Measurements from ENCODE around the gene ARHGEF33. TPM values are rescaled to one million over a fixed set of nuclear protein-coding genes. Genes with fewer than 3 reads are reported as not detected.

Gene ARHGEF33
- total RNA-seq, 2 experiments from 2014 or later: 0.38 TPM; not detected in 1

GRCh38 chr2:39022642-39023235, 133.1 kb downstream of the ARHGEF33 start:
- Histone ChIP-seq H3K4me2 (ENCODE audit: low read length) (no peak overlapping the region), H3K4me3 (ENCODE audit: low read depth, low read length, poor library complexity, severe bottlenecking) (no peak overlapping the region), H4K20me1 (ENCODE audit: insufficient read depth, low read length) (no peaks in the 10 kb centered on the region), H3K27ac (ENCODE audit: low read depth, low read length, poor library complexity, severe bottlenecking) (no peak overlapping the region), H3K79me2 (ENCODE audit: insufficient read depth, low read depth, low read length) (no peaks in the 10 kb centered on the region), H3K9me3 (ENCODE audit: low read length) (no peaks in the 10 kb centered on the region), H3K4me1 (ENCODE audit: insufficient read depth, low read length, poor library complexity, severe bottlenecking) (no peaks in the 10 kb centered on the region), H2AFZ (ENCODE audit: low read length) (no peak overlapping the region), H3K9me2 (ENCODE audit: insufficient read depth, low read length) (no peaks in the 10 kb centered on the region), H3K36me3 (ENCODE audit: insufficient read depth, low read length) (peaks cover 40% of the 10 kb centered on the region)
- TF ChIP-seq CTCF (conservative IDR thresholded peaks at IDR 0.05; ENCODE audit: low read length) (no peak), EZH2phosphoT487 (IDR thresholded peaks at IDR 0.05; ENCODE audit: borderline replicate concordance, low read depth, low read length) (no peak)
- no peak for DNase-seq (ENCODE audit: low spot score)
- CTCF ChIA-PET (ENCODE audit: unreplicated experiment): no interaction called here
- POLR2A ChIA-PET: interaction anchor here (0.6 kb wide), 1 partner anchor 1157 kb away, joined by 4 read pairs; no protein-coding TSS in a partner anchor
- no TSS peak for BruUV-seq (replicated peaks)
- intact Hi-C loops (cut with micrococcal nuclease; ENCODE audit: unreplicated experiment): no loop called here

- Histone ChIP-seq H3K36me3 (ENCODE audit: insufficient read depth, low read length) (peaks cover 49% of the 10 kb centered on the region), H3K9me2 (ENCODE audit: insufficient read depth, low read length) (no peaks in the 10 kb centered on the region), H2AFZ (ENCODE audit: low read length) (no peak overlapping the region), H3K4me1 (ENCODE audit: insufficient read depth, low read length, poor library complexity, severe bottlenecking) (no peaks in the 10 kb centered on the region), H3K9me3 (ENCODE audit: low read length) (no peaks in the 10 kb centered on the region), H3K27ac (ENCODE audit: low read depth, low read length, poor library complexity, severe bottlenecking) (no peak overlapping the region), H3K79me2 (ENCODE audit: insufficient read depth, low read depth, low read length) (no peaks in the 10 kb centered on the region), H4K20me1 (ENCODE audit: insufficient read depth, low read length) (no peaks in the 10 kb centered on the region), H3K4me3 (ENCODE audit: low read depth, low read length, poor library complexity, severe bottlenecking) (no peak overlapping the region), H3K4me2 (ENCODE audit: low read length) (no peak overlapping the region)
- CTCF ChIA-PET (ENCODE audit: unreplicated experiment): no interaction called here
- BruUV-seq (replicated peaks): no TSS peak
- intact Hi-C loops (cut with micrococcal nuclease; ENCODE audit: unreplicated experiment): no loop called here
- DNase-seq (ENCODE audit: low spot score): no peak
- POLR2A ChIA-PET: no interaction called here
- TF ChIP-seq CTCF (conservative IDR thresholded peaks at IDR 0.05; ENCODE audit: low read length) (no peak), EZH2phosphoT487 (IDR thresholded peaks at IDR 0.05; ENCODE audit: borderline replicate concordance, low read depth, low read length) (no peak)
Measured at GRCh38 chr2:39023649-39024048, 134.0 kb downstream of the ARHGEF33 start.

GRCh38 chr2:39024833-39025232, 135.2 kb downstream of the ARHGEF33 start:
- DNase-seq (ENCODE audit: low spot score): no peak
- ChIA-PET POLR2A (interaction anchor here (0.6 kb wide), 1 partner anchor 8 kb away, joined by 4 read pairs; no protein-coding TSS in a partner anchor), CTCF (ENCODE audit: unreplicated experiment) (no interaction called here)
- Histone ChIP-seq H3K4me1 (ENCODE audit: insufficient read depth, low read length, poor library complexity, severe bottlenecking) (no peaks in the 10 kb centered on the region), H3K27ac (ENCODE audit: low read depth, low read length, poor library complexity, severe bottlenecking) (no peak overlapping the region), H3K9me3 (ENCODE audit: low read length) (no peaks in the 10 kb centered on the region), H3K79me2 (ENCODE audit: insufficient read depth, low read depth, low read length) (no peaks in the 10 kb centered on the region), H3K36me3 (ENCODE audit: insufficient read depth, low read length) (peaks cover 52% of the 10 kb centered on the region), H3K9me2 (ENCODE audit: insufficient read depth, low read length) (no peaks in the 10 kb centered on the region), H3K4me2 (ENCODE audit: low read length) (no peak overlapping the region), H3K4me3 (ENCODE audit: low read depth, low read length, poor library complexity, severe bottlenecking) (no peak overlapping the region), H2AFZ (ENCODE audit: low read length) (no peak overlapping the region), H4K20me1 (ENCODE audit: insufficient read depth, low read length) (no peaks in the 10 kb centered on the region)
- intact Hi-C loops (cut with micrococcal nuclease; ENCODE audit: unreplicated experiment): no loop called here
- BruUV-seq (replicated peaks): no TSS peak
- TF ChIP-seq CTCF (conservative IDR thresholded peaks at IDR 0.05; ENCODE audit: low read length) (no peak), EZH2phosphoT487 (IDR thresholded peaks at IDR 0.05; ENCODE audit: borderline replicate concordance, low read depth, low read length) (no peak)
